HG02981 (cell line): ENCODE data around the gene MFSD2A.
"Not testable (repeated sequence)": the region's sequence is repeated elsewhere in the genome, so short reads cannot be mapped to it uniquely, and the experiment has no call there.

Experiments used
- ATAC-seq: cut with Tn5 transposase; IDR thresholded peaks from one replicate; pipeline ENCODE4 v1.9.1; 2021; ENCODE audit warnings: mild to moderate bottlenecking, moderate library complexity; ENCODE audit not compliant: unreplicated experiment

MFSD2A gene

DNA sequence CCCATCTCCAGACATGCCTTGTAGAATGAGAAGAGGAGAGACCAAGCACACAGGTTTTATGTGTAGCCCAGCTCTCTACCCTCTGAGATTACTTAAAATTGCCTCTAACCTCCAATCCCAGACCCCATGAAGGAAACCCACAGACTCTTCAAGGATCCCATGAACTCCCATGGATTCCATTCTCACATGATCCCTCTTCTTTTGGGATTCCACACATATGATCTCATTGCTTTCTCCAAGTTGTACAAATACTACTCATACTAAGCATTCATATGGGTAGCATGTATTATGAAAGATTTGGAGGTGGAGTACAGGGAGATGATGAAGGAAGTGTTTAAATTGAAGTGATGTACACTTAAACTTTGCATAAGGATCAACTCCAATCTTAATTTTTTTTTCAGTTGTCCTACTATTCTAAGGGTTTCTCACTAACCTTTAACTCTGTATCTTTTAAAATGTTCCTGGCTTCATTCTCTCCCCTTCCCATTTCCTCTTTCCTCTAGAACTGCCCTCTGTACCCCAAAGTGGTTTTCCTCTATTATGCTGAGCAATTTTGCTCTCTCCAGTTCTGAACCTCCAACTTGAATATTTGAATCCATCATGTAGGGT lies 41.6 kb downstream of the MFSD2A start:
- ATAC-seq: no peak

DNA sequence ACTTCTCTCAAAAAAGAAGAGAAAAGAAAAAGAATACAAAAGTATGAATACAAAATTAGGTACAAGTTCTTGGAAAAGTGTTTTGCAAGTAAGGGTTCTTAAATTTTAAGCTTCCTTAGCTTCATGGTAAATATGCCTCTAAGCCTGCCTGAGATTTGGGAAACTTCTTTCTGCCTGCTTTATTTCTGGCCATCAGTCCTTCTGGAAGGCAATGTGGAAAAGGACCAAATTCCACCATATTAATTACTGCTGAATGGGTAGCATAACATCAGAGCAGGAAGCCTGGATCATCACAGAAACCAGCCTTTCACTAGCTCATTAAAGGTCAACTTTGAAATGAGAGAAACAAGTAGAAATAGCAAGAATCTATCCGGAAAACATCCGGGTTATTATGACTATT lies 46.5 kb downstream of the MFSD2A start:
- ATAC-seq: no peak

DNA sequence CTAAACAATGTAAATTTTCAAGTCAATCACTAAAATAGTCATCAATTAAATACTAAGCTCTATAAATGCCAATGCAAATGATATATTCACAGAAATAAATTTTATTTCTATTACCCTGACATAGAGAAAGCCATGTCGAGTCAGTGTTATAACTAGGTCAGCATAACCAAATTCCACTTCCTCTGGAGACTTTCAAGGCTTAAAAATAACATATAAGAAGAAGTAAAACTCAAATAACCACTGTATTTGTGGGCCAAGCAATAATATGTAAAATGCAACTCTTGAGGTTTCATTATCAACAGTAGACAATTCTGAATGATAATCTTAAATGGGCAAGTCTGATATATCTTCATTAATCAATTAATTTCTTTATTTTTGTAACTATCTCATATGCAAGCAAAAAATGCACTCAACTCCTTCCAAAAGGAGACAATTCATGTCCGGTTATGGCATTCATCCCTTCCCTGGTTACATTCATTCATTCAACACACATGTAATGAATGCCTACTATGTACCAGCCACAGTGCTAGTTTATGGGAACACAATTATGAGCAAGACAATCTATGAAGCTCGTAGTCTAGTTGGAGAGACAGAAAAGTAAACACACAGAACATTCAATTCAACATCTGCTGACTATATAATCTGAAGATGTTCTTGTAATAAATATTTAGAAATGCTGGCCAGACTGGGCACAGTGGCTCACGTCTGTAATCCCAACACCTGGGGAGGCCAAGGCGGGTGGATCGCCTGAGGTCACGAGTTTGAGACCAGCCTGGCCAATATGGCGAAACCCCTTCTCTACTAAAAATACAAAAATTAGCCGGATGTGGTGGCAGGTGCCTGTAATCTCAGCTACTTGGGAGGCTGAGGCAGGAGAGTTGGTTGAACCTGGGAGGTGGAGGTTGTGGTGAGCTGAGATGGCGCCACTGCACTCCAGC lies 48.5 kb downstream of the MFSD2A start:
- peak; percentile 75 for ATAC-seq

DNA sequence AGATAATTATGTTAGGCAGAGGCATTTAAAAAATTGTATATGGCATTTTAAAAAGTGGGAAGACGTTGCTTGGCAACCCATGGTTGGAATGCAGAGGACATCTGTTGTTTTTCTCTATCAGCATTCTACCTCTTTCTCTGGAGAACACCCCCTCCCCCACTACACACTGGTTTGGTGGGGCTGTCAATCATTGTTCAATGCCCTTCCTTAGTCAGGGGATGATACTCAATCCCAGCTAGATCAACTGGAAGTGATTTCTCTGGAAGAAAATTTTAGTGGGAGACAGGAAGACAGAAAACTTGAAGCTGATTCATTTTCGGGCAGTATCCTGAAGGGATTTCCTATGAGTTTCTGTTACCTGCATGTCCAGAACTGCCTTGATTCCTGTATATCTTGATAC lies 49.9 kb downstream of the MFSD2A start:
- ATAC-seq: no peak

DNA sequence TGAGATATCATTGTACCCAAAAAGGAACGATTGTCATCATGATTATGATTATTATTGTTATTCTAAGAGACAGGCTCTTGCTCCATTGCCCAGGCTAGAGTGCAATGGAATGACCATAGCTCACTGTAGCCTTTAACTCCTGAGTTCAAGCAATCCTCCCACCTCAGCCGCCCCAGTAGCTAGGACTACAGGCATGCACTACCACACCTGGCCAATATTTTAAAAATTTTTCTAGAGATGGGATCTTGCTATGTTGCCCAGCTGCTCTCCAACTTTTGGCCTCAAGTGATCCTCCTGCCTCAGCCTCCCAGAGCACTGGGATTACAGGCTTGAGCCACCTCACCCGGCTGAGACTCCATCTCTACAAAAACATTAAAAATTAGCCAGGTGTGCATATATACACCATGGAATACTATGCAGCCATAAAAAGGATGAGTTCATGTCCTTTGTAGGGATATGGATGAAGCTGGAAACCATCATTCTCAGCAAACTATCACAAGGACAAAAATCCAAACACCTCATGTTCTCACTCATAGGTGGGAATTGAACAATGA lies 52.6 kb downstream of the MFSD2A start:
- ATAC-seq: not testable (repeated sequence)

DNA sequence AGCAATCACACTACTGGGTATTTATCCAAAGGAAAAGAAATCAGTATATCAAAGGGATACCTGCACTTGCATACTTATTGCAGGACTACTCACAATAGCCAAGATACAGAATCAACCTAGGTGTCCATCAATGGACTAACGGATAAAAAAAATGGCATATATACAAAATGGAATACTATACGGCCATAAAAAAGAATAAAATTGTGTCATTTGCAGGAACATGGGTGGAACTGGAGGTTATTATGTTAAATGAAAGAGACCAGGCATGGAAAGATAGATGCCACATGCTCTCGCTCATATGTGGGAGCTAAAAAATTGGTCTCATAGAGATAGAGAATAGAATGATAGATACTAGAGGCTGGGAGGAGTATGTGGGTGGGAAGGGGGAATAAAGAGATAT lies 56.3 kb downstream of the MFSD2A start:
- no peak for ATAC-seq

DNA sequence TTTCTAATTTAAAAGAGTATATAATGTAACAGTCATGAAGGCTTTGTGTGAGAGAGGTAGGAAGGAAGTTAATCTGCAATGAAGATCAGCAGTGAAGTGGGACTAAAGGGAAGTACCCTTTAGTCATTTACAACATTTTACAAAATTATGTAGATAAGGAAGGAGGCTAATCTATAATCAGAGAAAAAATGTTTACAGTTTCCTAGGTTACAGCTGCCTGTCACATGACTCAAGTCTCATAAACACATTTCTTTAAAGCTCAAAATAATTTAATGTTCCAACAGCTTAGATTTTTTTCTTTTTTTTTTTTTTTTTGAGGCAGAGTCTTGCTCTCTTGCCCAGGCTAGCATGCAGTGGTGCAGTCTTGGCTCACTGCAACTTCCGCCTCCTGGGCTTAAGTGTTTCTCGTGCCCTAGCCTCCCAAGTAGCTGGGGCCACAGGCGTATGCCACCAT lies 59.3 kb downstream of the MFSD2A start:
- ATAC-seq: peak; percentile 60

DNA sequence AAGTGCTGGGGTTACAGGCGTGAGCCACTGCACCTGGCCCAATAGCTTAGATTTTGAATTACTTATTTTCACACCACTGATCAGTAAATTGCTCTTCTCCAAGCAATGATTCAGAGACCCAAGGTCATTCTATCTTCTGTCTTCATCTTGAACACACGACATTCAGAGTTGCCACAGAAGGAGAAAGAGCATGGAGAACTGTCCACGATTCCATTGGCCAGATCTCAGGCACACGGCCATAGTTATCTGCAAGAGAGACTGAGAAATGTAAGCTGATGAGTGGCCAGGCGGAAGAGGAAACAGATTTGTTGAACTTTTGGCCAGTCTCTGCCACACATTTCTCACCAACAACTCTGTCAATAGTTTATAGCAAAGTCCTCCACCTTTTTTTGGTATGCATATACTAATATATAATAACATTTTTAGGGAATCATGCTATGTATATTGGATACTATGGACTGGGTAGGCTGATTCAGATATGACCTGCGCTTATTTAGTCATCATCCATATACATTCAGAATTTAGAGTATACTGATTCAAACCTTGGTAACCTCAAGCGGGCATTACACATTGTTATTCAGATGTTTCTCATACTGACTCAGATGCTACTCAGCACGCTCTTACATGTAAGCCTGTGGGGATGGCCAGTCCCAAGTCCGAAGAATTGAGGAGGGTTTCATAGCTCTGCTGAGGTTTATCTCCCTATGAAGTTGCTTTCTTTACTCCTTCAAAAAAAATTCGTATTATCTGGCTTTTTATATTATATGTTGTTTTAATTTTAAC lies 60.1 kb downstream of the MFSD2A start:
- no peak for ATAC-seq

DNA sequence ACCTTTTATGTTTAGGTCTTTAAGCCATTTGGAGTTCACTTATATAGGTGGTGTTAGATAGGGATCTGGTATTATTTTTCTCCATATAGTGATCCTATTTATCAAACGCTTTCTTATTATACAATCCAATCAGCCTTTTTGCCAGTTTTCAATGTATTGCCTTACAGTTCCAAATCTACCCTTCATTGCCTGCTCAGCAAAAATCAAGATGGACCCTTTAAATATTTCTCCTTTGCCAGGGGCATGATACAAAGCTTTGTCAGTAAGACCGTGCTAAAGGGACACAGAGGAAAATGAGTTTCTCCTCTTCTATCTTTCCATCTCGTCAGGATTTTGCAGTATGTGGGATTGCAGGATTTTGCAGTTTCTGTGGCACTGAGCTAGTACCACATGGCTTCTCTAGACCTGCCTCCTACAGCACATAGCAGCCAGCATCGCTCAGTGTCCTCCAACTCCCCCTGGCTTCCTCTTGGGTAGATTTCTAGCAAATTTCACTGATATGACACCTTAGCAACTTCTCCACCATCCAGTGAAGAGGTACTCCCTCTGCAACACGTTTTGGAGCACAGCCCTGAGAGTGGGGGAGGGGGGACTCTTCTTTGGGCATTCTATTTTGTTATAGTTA lies 63.1 kb downstream of the MFSD2A start:
- ATAC-seq: no peak
